CD4-positive, alpha-beta T cell (primary cell): Measurements from ENCODE around the gene ACSS2. TPM values are rescaled to one million over a fixed set of nuclear protein-coding genes. Genes with fewer than 3 reads are reported as not detected.

Experiments used
- ATAC-seq: fragments of 200-7000 bp; cut with Tn5 transposase; one replicate; pipeline ENCODE4 v1.10.0; 2022; ENCODE audit warnings: mild to moderate bottlenecking; ENCODE audit not compliant: poor library complexity
- CTCF ChIA-PET: fragments of 350-600 bp; sonication (Branson Sonifier 250); formaldehyde crosslinking; loops from one replicate; lab custom pipeline; 2021; ENCODE audit warnings: antibody characterized with exemption, inconsistent platforms; lab: Charles Lee
- POLR2A ChIA-PET: fragments of 350-600 bp; sonication (Branson Sonifier 250); formaldehyde crosslinking; loops from one replicate; lab custom pipeline; 2021; ENCODE audit warnings: antibody characterized with exemption, inconsistent platforms; lab: Charles Lee
- DNase-seq, 14 experiments: peaks; one replicate each; pipeline ENCODE4 v3.0.0-alpha.2; 2013 to 2020; ENCODE audit warnings: mixed read lengths in 2 of 14
- H3K27ac ChIP-seq, 2 donors: one replicate each; pipeline versions ENCODE4 v1.5.1 to v1.7.0; 2013; ENCODE audit warnings: low read length in 2 of 2, low read depth in 1 of 2, mild to moderate bottlenecking in 1 of 2
- H3K27me3 ChIP-seq, 2 experiments: 1 replicate in 1 of 2; 2 replicates in 1 of 2; pipeline versions ENCODE4 v1.6.1 to v1.7.0; 2013; ENCODE audit warnings: low read length in 2 of 2, control low read depth in 1 of 2, mild to moderate bottlenecking in 1 of 2, moderate library complexity in 1 of 2; ENCODE audit not compliant: insufficient read depth in 2 of 2, control insufficient read depth in 1 of 2
- H3K36me3 ChIP-seq: one replicate; pipeline ENCODE4 v1.6.1; 2013; ENCODE audit warnings: low read length, control low read depth; ENCODE audit not compliant: insufficient read depth
- H3K4me1 ChIP-seq: one replicate; pipeline ENCODE4 v1.6.1; 2013; ENCODE audit warnings: low read length, control low read depth; ENCODE audit not compliant: insufficient read depth
- H3K4me3 ChIP-seq: one replicate; pipeline ENCODE4 v1.5.1; 2013; ENCODE audit warnings: mild to moderate bottlenecking, low read length, moderate library complexity
- H3K9me3 ChIP-seq, 2 experiments: 1 replicate in 1 of 2; 2 replicates in 1 of 2; pipeline versions ENCODE4 v1.6.1 to v1.7.0; 2013; ENCODE audit warnings: low read length in 2 of 2, mild to moderate bottlenecking in 2 of 2, control low read depth in 1 of 2, moderate library complexity in 1 of 2; ENCODE audit not compliant: control insufficient read depth in 1 of 2, insufficient read depth in 1 of 2
- H3K27ac Mint-ChIP-seq: one replicate; pipeline ENCODE4 v1.8.0; 2020; ENCODE audit warnings: mixed read lengths
- H3K27me3 Mint-ChIP-seq: one replicate; pipeline ENCODE4 v1.8.0; 2021; ENCODE audit warnings: mixed read lengths
- H3K36me3 Mint-ChIP-seq: one replicate; pipeline ENCODE4 v1.8.0; 2021; ENCODE audit warnings: low read depth, mixed read lengths
- H3K4me1 Mint-ChIP-seq: one replicate; pipeline ENCODE4 v1.8.0; 2021; ENCODE audit warnings: low read depth, mixed read lengths
- H3K4me3 Mint-ChIP-seq: one replicate; pipeline ENCODE4 v1.8.0; 2020; ENCODE audit warnings: mild to moderate bottlenecking, mixed read lengths
- H3K9me3 Mint-ChIP-seq: one replicate; pipeline ENCODE4 v1.8.0; 2020; ENCODE audit warnings: mixed read lengths
- CTCF ChIP-seq: fragments of 200-600 bp; IDR thresholded peaks from one replicate; pipeline ENCODE4 v1.8.0; 2022; ENCODE audit warnings: antibody characterized with exemption, mild to moderate bottlenecking
- intact Hi-C, 2 experiments: fragments of 100-400 bp; cut with DNase I in 1 of 2; cut with micrococcal nuclease in 1 of 2; formaldehyde crosslinking; loops; one replicate each; pipeline versions ENCODE4 v1.15.1 to v1.9.0; 2023 to 2025; cut with DNase I, micrococcal nuclease
- total RNA-seq, 174 experiments: library from RNA in 2 of 174; stranded (reverse) in 2 of 174; gene quantifications; one replicate each; pipeline ENCODE4 v1.2.3 and lab custom pipeline; 2021 to 2026

ACSS2 gene
- total RNA-seq, 2 experiments from 2014 or later = 15.6 to 18.8 TPM

GRCh38 chr20:34884260-34884659 is 7.8 kb downstream of the ACSS2 start:
- no peak overlapping the region for H3K4me3 Mint-ChIP-seq
- intact Hi-C loops = no loop called here

DNA sequence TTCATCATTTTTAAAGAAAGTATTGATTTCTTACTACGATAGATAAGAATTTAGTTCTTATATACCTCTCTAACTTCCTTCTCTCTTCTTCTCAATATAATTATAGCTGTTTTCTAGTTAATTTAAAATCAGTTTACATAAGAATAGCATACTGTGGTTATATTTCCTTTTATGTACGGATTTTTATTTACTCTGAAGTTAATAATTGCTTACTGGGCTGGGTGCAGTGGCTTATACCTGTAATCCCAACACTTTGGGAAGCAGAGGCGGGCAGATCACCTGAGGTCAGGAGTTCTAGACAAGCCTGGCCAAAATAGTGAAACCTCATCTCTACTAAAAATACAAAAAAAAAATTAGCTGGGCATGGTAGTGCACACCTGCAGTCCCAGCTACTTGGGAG is 9.7 kb downstream of the ACSS2 start:
- Histone ChIP-seq H3K27ac (no peak overlapping the region), H3K9me3 (no peaks in the 10 kb centered on the region), H3K4me1 (no peaks in the 10 kb centered on the region), H3K36me3 (peaks cover 12% of the 10 kb centered on the region), H3K27me3 (no peaks in the 10 kb centered on the region), H3K4me3 (no peak overlapping the region)
- DNase-seq (no peak), ATAC-seq (no peak)
- H3K36me3 Mint-ChIP-seq = peaks cover 26% of the 10 kb centered on the region
- H3K4me1 Mint-ChIP-seq = peaks cover 10% of the 10 kb centered on the region
- TF ChIP-seq CTCF = no peak
- intact Hi-C loops = no loop called here
- ChIA-PET CTCF (no interaction called here), POLR2A (no interaction called here)
- H3K27ac Mint-ChIP-seq = no peak overlapping the region
- no peaks in the 10 kb centered on the region for H3K9me3 Mint-ChIP-seq
- no peaks in the 10 kb centered on the region for H3K27me3 Mint-ChIP-seq
- H3K4me3 Mint-ChIP-seq = no peak overlapping the region

More at GRCh38 chr20:34884260-34884659, 7.8 kb downstream of the ACSS2 start:
- peaks cover 12% of the 10 kb centered on the region for H3K36me3 ChIP-seq
- no peak overlapping the region for H3K4me3 ChIP-seq
- no peaks in the 10 kb centered on the region for H3K27me3 Mint-ChIP-seq
- ChIA-PET CTCF (interaction anchor here (1.1 to 1.4 kb wide), 2 partner anchors 15 to 72 kb away, joined by 3 read pairs; no protein-coding TSS in a partner anchor), POLR2A (interaction anchor here (0.8 kb wide), 1 partner anchor 28 kb away, joined by 3 read pairs; no protein-coding TSS in a partner anchor)
- no peak overlapping the region for H3K27ac ChIP-seq
- H3K9me3 Mint-ChIP-seq = no peaks in the 10 kb centered on the region
- no peak for ATAC-seq
- H3K36me3 Mint-ChIP-seq = peaks cover 26% of the 10 kb centered on the region
- H3K9me3 ChIP-seq = no peaks in the 10 kb centered on the region
- H3K27ac Mint-ChIP-seq = no peak overlapping the region
- TF ChIP-seq CTCF = no peak
- DNase-seq = no peak
- no peaks in the 10 kb centered on the region for H3K27me3 ChIP-seq
- H3K4me1 Mint-ChIP-seq = peaks cover 2% of the 10 kb centered on the region
- H3K4me1 ChIP-seq = no peaks in the 10 kb centered on the region

- H3K4me1 Mint-ChIP-seq = peaks cover 19% of the 10 kb centered on the region
Measured at GRCh38 chr20:34887023-34887422, 10.6 kb downstream of the ACSS2 start.

More at GRCh38 chr20:34887023-34887422, 10.6 kb downstream of the ACSS2 start:
- TF ChIP-seq CTCF = no peak
- no peaks in the 10 kb centered on the region for H3K27me3 Mint-ChIP-seq
- H3K27me3 ChIP-seq = no peaks in the 10 kb centered on the region
- ATAC-seq (no peak), DNase-seq (no peak)
- H3K36me3 Mint-ChIP-seq = peaks cover 26% of the 10 kb centered on the region
- no peak overlapping the region for H3K27ac ChIP-seq
- H3K9me3 ChIP-seq = no peaks in the 10 kb centered on the region
- ChIA-PET POLR2A (interaction anchor here (1.0 kb wide), 1 partner anchor 10 kb away, joined by 3 read pairs; the partner anchor contains the start of gene ACSS2), CTCF (no interaction called here)
- no peaks in the 10 kb centered on the region for H3K9me3 Mint-ChIP-seq
- peaks cover 12% of the 10 kb centered on the region for H3K36me3 ChIP-seq
- no peak overlapping the region for H3K4me3 ChIP-seq
- intact Hi-C loops = no loop called here
- H3K4me3 Mint-ChIP-seq = no peak overlapping the region
- no peak overlapping the region for H3K27ac Mint-ChIP-seq
- peaks cover 6% of the 10 kb centered on the region for H3K4me1 ChIP-seq
